ENCODE measurements around the gene TRPM7.

TRPM7 gene

GRCh38 chr15:50542887-50543210 is 143.7 kb downstream of the TRPM7 start:
- Histone ChIP-seq H3K4me3 (ENCODE audit: low read length) (no peak overlapping the region), H3K4me2 (ENCODE audit: low read length) (no peak overlapping the region), H3K9me3 (ENCODE audit: control insufficient read depth, insufficient read depth, low read length) (no peaks in the 10 kb centered on the region), H3K79me2 (ENCODE audit: control insufficient read depth, low read length) (no peaks in the 10 kb centered on the region), H3K27ac (ENCODE audit: low read depth, low read length) (no peak overlapping the region), H3K27me3 (ENCODE audit: control insufficient read depth, low read length) (peaks cover 4% of the 10 kb centered on the region), H3K9me2 (replicated peaks; ENCODE audit: control insufficient read depth, low read length) (no peaks in the 10 kb centered on the region), H3F3A (ENCODE audit: control insufficient read depth, insufficient read depth) (no peaks in the 10 kb centered on the region), H3K36me3 (ENCODE audit: control insufficient read depth, low read length) (no peaks in the 10 kb centered on the region), H4K20me1 (ENCODE audit: control insufficient read depth, insufficient read depth, low read depth, low read length) (no peaks in the 10 kb centered on the region), H3K4me1 (ENCODE audit: control insufficient read depth, low read length) (no peaks in the 10 kb centered on the region)
- TF ChIP-seq CTCF (IDR thresholded peaks at IDR 0.05; ENCODE audit: low read depth, low read length, poor library complexity, severe bottlenecking) (no peak), EZH2phosphoT487 (IDR thresholded peaks at IDR 0.05; ENCODE audit: borderline replicate concordance, low read length) (no peak)

GRCh38 chr15:50531766-50532165 is 154.8 kb downstream of the TRPM7 start:
- H3K4me2 ChIP-seq (ENCODE audit: low read length) = no peak overlapping the region
- no peak overlapping the region for H3K27ac ChIP-seq (ENCODE audit: low read depth, low read length)
- no peaks in the 10 kb centered on the region for H3F3A ChIP-seq (ENCODE audit: control insufficient read depth, insufficient read depth)
- H3K79me2 ChIP-seq (ENCODE audit: control insufficient read depth, low read length) = no peaks in the 10 kb centered on the region
- no peaks in the 10 kb centered on the region for H4K20me1 ChIP-seq (ENCODE audit: control insufficient read depth, insufficient read depth, low read depth, low read length)
- TF ChIP-seq CTCF (IDR thresholded peaks at IDR 0.05; ENCODE audit: low read depth, low read length, poor library complexity, severe bottlenecking) (no peak), EZH2phosphoT487 (IDR thresholded peaks at IDR 0.05; ENCODE audit: borderline replicate concordance, low read length) (no peak)
- no peaks in the 10 kb centered on the region for H3K9me2 ChIP-seq (replicated peaks; ENCODE audit: control insufficient read depth, low read length)
- 0 out of 2 replicates have a peak, but pooled peaks cover 2% of the 10 kb centered on the region for H3K27me3 ChIP-seq (ENCODE audit: control insufficient read depth, low read length)
- no peak overlapping the region for H3K4me3 ChIP-seq (ENCODE audit: low read length)
- H3K36me3 ChIP-seq (ENCODE audit: control insufficient read depth, low read length) = no peaks in the 10 kb centered on the region
- no peaks in the 10 kb centered on the region for H3K9me3 ChIP-seq (ENCODE audit: control insufficient read depth, insufficient read depth, low read length)
- H3K4me1 ChIP-seq (ENCODE audit: control insufficient read depth, low read length) = no peaks in the 10 kb centered on the region

GRCh38 chr15:50531163-50531562 is 155.4 kb downstream of the TRPM7 start:
- H3K4me3 ChIP-seq (ENCODE audit: low read length) = no peak overlapping the region
- no peak overlapping the region for H3K4me2 ChIP-seq (ENCODE audit: low read length)
- H3K27ac ChIP-seq (ENCODE audit: low read depth, low read length) = no peak overlapping the region
- H3K27me3 ChIP-seq (ENCODE audit: control insufficient read depth, low read length) = peaks cover 3% of the 10 kb centered on the region; the same call in 1 of the 2 replicates
- TF ChIP-seq EZH2phosphoT487 (IDR thresholded peaks at IDR 0.05; ENCODE audit: borderline replicate concordance, low read length) = no peak
- TF ChIP-seq CTCF (IDR thresholded peaks at IDR 0.05; ENCODE audit: low read depth, low read length, poor library complexity, severe bottlenecking) = no peak
- no peaks in the 10 kb centered on the region for H3K9me2 ChIP-seq (replicated peaks; ENCODE audit: control insufficient read depth, low read length)
- no peaks in the 10 kb centered on the region for H3K36me3 ChIP-seq (ENCODE audit: control insufficient read depth, low read length)
- H4K20me1 ChIP-seq (ENCODE audit: control insufficient read depth, insufficient read depth, low read depth, low read length) = no peaks in the 10 kb centered on the region
- no peaks in the 10 kb centered on the region for H3F3A ChIP-seq (ENCODE audit: control insufficient read depth, insufficient read depth)
- no peaks in the 10 kb centered on the region for H3K4me1 ChIP-seq (ENCODE audit: control insufficient read depth, low read length)
- no peaks in the 10 kb centered on the region for H3K9me3 ChIP-seq (ENCODE audit: control insufficient read depth, insufficient read depth, low read length)
- H3K79me2 ChIP-seq (ENCODE audit: control insufficient read depth, low read length) = no peaks in the 10 kb centered on the region

GRCh38 chr15:50523851-50524251 is 162.7 kb downstream of the TRPM7 start:
- H3K36me3 ChIP-seq (ENCODE audit: control insufficient read depth, low read length) = no peaks in the 10 kb centered on the region
- no peaks in the 10 kb centered on the region for H3K79me2 ChIP-seq (ENCODE audit: control insufficient read depth, low read length)
- no peaks in the 10 kb centered on the region for H3K9me3 ChIP-seq (ENCODE audit: control insufficient read depth, insufficient read depth, low read length)
- H3F3A ChIP-seq (ENCODE audit: control insufficient read depth, insufficient read depth) = no peaks in the 10 kb centered on the region
- H3K27ac ChIP-seq (ENCODE audit: low read depth, low read length) = no peak overlapping the region
- peaks cover 3% of the 10 kb centered on the region; the same call in 1 of the 2 replicates for H3K27me3 ChIP-seq (ENCODE audit: control insufficient read depth, low read length)
- no peaks in the 10 kb centered on the region for H3K9me2 ChIP-seq (replicated peaks; ENCODE audit: control insufficient read depth, low read length)
- H3K4me3 ChIP-seq (ENCODE audit: low read length) = no peak overlapping the region
- H3K4me1 ChIP-seq (ENCODE audit: control insufficient read depth, low read length) = no peaks in the 10 kb centered on the region
- TF ChIP-seq CTCF (IDR thresholded peaks at IDR 0.05; ENCODE audit: low read depth, low read length, poor library complexity, severe bottlenecking) (no peak), EZH2phosphoT487 (IDR thresholded peaks at IDR 0.05; ENCODE audit: borderline replicate concordance, low read length) (no peak)
- H3K4me2 ChIP-seq (ENCODE audit: low read length) = no peak overlapping the region
- no peaks in the 10 kb centered on the region for H4K20me1 ChIP-seq (ENCODE audit: control insufficient read depth, insufficient read depth, low read depth, low read length)
